ENCODE data around the gene NADK2.

The NADK2 gene

GRCh38 chr5:36270876-36271575 is 29.3 kb upstream of the NADK2 start:
- Histone ChIP-seq H3K4me3 (ENCODE audit: low read length) (no peak overlapping the region), H3K9me3 (ENCODE audit: insufficient read depth, low read depth, low read length) (no peaks in the 10 kb centered on the region), H3K27ac (ENCODE audit: low read depth, low read length) (no peak overlapping the region), H3K27me3 (ENCODE audit: insufficient read depth, low read length) (no peaks in the 10 kb centered on the region), H3K4me1 (ENCODE audit: insufficient read depth, low read length) (peaks cover 16% of the 10 kb centered on the region), H3K36me3 (ENCODE audit: insufficient read depth, low read length) (no peaks in the 10 kb centered on the region), H3K9ac (ENCODE audit: low read depth, low read length) (no peak overlapping the region)
- 98% methylated on average over 2 of the region's 3 CpGs for WGBS

- 85% methylated on average over 3 of the region's 3 CpGs for WGBS
These were observed 28.4 kb upstream of the NADK2 start for GRCh38 chr5:36270175-36270574.

GRCh38 chr5:36269478-36269877 is 27.8 kb upstream of the NADK2 start:
- Histone ChIP-seq H3K36me3 (ENCODE audit: insufficient read depth, low read length) (no peaks in the 10 kb centered on the region), H3K27me3 (ENCODE audit: insufficient read depth, low read length) (no peaks in the 10 kb centered on the region), H3K9ac (ENCODE audit: low read depth, low read length) (no peak overlapping the region), H3K27ac (ENCODE audit: low read depth, low read length) (no peak overlapping the region), H3K9me3 (ENCODE audit: insufficient read depth, low read depth, low read length) (no peaks in the 10 kb centered on the region), H3K4me3 (ENCODE audit: low read length) (no peak overlapping the region), H3K4me1 (ENCODE audit: insufficient read depth, low read length) (peaks cover 8% of the 10 kb centered on the region)

More at GRCh38 chr5:36270175-36270574, 28.4 kb upstream of the NADK2 start:
- Histone ChIP-seq H3K9ac (ENCODE audit: low read depth, low read length) (no peak overlapping the region), H3K36me3 (ENCODE audit: insufficient read depth, low read length) (no peaks in the 10 kb centered on the region), H3K27ac (ENCODE audit: low read depth, low read length) (no peak overlapping the region), H3K9me3 (ENCODE audit: insufficient read depth, low read depth, low read length) (no peaks in the 10 kb centered on the region), H3K4me1 (ENCODE audit: insufficient read depth, low read length) (peaks cover 15% of the 10 kb centered on the region), H3K27me3 (ENCODE audit: insufficient read depth, low read length) (no peaks in the 10 kb centered on the region), H3K4me3 (ENCODE audit: low read length) (no peak overlapping the region)

GRCh38 chr5:36267905-36268304 is 26.2 kb upstream of the NADK2 start:
- no peak overlapping the region for H3K27ac ChIP-seq (ENCODE audit: low read depth, low read length)
- 97% methylated on average over 3 of the region's 3 CpGs for WGBS
- no peaks in the 10 kb centered on the region for H3K36me3 ChIP-seq (ENCODE audit: insufficient read depth, low read length)
- no peak overlapping the region for H3K4me3 ChIP-seq (ENCODE audit: low read length)
- no peaks in the 10 kb centered on the region for H3K27me3 ChIP-seq (ENCODE audit: insufficient read depth, low read length)
- no peaks in the 10 kb centered on the region for H3K4me1 ChIP-seq (ENCODE audit: insufficient read depth, low read length)
- H3K9ac ChIP-seq (ENCODE audit: low read depth, low read length), result no peak overlapping the region
- no peaks in the 10 kb centered on the region for H3K9me3 ChIP-seq (ENCODE audit: insufficient read depth, low read depth, low read length)

- WGBS, result 90% methylated on average over 3 of the region's 4 CpGs
- Histone ChIP-seq H3K27ac (ENCODE audit: low read depth, low read length) (no peak overlapping the region), H3K36me3 (ENCODE audit: insufficient read depth, low read length) (no peaks in the 10 kb centered on the region), H3K27me3 (ENCODE audit: insufficient read depth, low read length) (no peaks in the 10 kb centered on the region), H3K9me3 (ENCODE audit: insufficient read depth, low read depth, low read length) (no peaks in the 10 kb centered on the region), H3K9ac (ENCODE audit: low read depth, low read length) (no peak overlapping the region), H3K4me3 (ENCODE audit: low read length) (no peak overlapping the region), H3K4me1 (ENCODE audit: insufficient read depth, low read length) (no peaks in the 10 kb centered on the region)
These were observed 22.6 kb upstream of the NADK2 start for GRCh38 chr5:36264202-36264760.

- no peak overlapping the region for H3K4me3 ChIP-seq (ENCODE audit: low read length)
- 94% methylated on average over 6 of the region's 6 CpGs for WGBS
These were observed 19.5 kb upstream of the NADK2 start for GRCh38 chr5:36261186-36261585.

GRCh38 chr5:36253575-36253974 is 11.8 kb upstream of the NADK2 start:
- Histone ChIP-seq H3K27me3 (ENCODE audit: insufficient read depth, low read length) (no peaks in the 10 kb centered on the region), H3K36me3 (ENCODE audit: insufficient read depth, low read length) (no peaks in the 10 kb centered on the region), H3K9ac (ENCODE audit: low read depth, low read length) (no peak overlapping the region), H3K27ac (ENCODE audit: low read depth, low read length) (no peak overlapping the region), H3K4me1 (ENCODE audit: insufficient read depth, low read length) (no peaks in the 10 kb centered on the region), H3K9me3 (ENCODE audit: insufficient read depth, low read depth, low read length) (no peaks in the 10 kb centered on the region), H3K4me3 (ENCODE audit: low read length) (no peak overlapping the region)
- 96% methylated on average over 2 of the region's 4 CpGs for WGBS

More at GRCh38 chr5:36261186-36261585, 19.5 kb upstream of the NADK2 start:
- no peaks in the 10 kb centered on the region for H3K4me1 ChIP-seq (ENCODE audit: insufficient read depth, low read length)
- no peaks in the 10 kb centered on the region for H3K27me3 ChIP-seq (ENCODE audit: insufficient read depth, low read length)
- no peaks in the 10 kb centered on the region for H3K36me3 ChIP-seq (ENCODE audit: insufficient read depth, low read length)
- H3K9me3 ChIP-seq (ENCODE audit: insufficient read depth, low read depth, low read length), result no peaks in the 10 kb centered on the region
- H3K27ac ChIP-seq (ENCODE audit: low read depth, low read length), result no peak overlapping the region
- no peak overlapping the region for H3K9ac ChIP-seq (ENCODE audit: low read depth, low read length)

- Histone ChIP-seq H3K36me3 (ENCODE audit: insufficient read depth, low read length) (no peaks in the 10 kb centered on the region), H3K27me3 (ENCODE audit: insufficient read depth, low read length) (no peaks in the 10 kb centered on the region)
These were observed 11.1 kb upstream of the NADK2 start for GRCh38 chr5:36252722-36253365.

GRCh38 chr5:36251218-36251617 is 9.5 kb upstream of the NADK2 start:
- no peaks in the 10 kb centered on the region for H3K4me1 ChIP-seq (ENCODE audit: insufficient read depth, low read length)
- no peak overlapping the region for H3K27ac ChIP-seq (ENCODE audit: low read depth, low read length)
- H3K4me3 ChIP-seq (ENCODE audit: low read length), result no peak overlapping the region

More at GRCh38 chr5:36252722-36253365, 11.1 kb upstream of the NADK2 start:
- Histone ChIP-seq H3K4me3 (ENCODE audit: low read length) (no peak overlapping the region), H3K4me1 (ENCODE audit: insufficient read depth, low read length) (no peaks in the 10 kb centered on the region), H3K27ac (ENCODE audit: low read depth, low read length) (no peak overlapping the region), H3K9ac (ENCODE audit: low read depth, low read length) (no peak overlapping the region), H3K9me3 (ENCODE audit: insufficient read depth, low read depth, low read length) (no peaks in the 10 kb centered on the region)
- 94% methylated on average over 3 of the region's 3 CpGs for WGBS

GRCh38 chr5:36250427-36250826 is 8.7 kb upstream of the NADK2 start:
- WGBS, result 89% methylated on average over 3 of the region's 4 CpGs
- no peaks in the 10 kb centered on the region for H3K9me3 ChIP-seq (ENCODE audit: insufficient read depth, low read depth, low read length)
- H3K27me3 ChIP-seq (ENCODE audit: insufficient read depth, low read length), result no peaks in the 10 kb centered on the region
- H3K36me3 ChIP-seq (ENCODE audit: insufficient read depth, low read length), result no peaks in the 10 kb centered on the region
- no peak overlapping the region for H3K27ac ChIP-seq (ENCODE audit: low read depth, low read length)
- H3K9ac ChIP-seq (ENCODE audit: low read depth, low read length), result no peak overlapping the region
- H3K4me3 ChIP-seq (ENCODE audit: low read length), result no peak overlapping the region
- H3K4me1 ChIP-seq (ENCODE audit: insufficient read depth, low read length), result no peaks in the 10 kb centered on the region

More at GRCh38 chr5:36251218-36251617, 9.5 kb upstream of the NADK2 start:
- Histone ChIP-seq H3K36me3 (ENCODE audit: insufficient read depth, low read length) (no peaks in the 10 kb centered on the region), H3K9me3 (ENCODE audit: insufficient read depth, low read depth, low read length) (no peaks in the 10 kb centered on the region), H3K27me3 (ENCODE audit: insufficient read depth, low read length) (no peaks in the 10 kb centered on the region), H3K9ac (ENCODE audit: low read depth, low read length) (no peak overlapping the region)
- WGBS, result 92% methylated on average over 3 of the region's 3 CpGs

- H3K9ac ChIP-seq (ENCODE audit: low read depth, low read length), result no peak overlapping the region
- no peak overlapping the region for H3K4me3 ChIP-seq (ENCODE audit: low read length)
- 0 out of 2 replicates have a peak, but pooled peaks cover 3% of the 10 kb centered on the region for H3K4me1 ChIP-seq (ENCODE audit: insufficient read depth, low read length)
- no peaks in the 10 kb centered on the region for H3K9me3 ChIP-seq (ENCODE audit: insufficient read depth, low read depth, low read length)
- peaks cover 10% of the 10 kb centered on the region for H3K27me3 ChIP-seq (ENCODE audit: insufficient read depth, low read length)
- H3K27ac ChIP-seq (ENCODE audit: low read depth, low read length), result no peak overlapping the region
- WGBS, result 92% methylated on average over 10 of the region's 10 CpGs
- no peaks in the 10 kb centered on the region for H3K36me3 ChIP-seq (ENCODE audit: insufficient read depth, low read length)
These were observed 4.5 kb upstream of the NADK2 start for GRCh38 chr5:36246036-36246800.

Measured in HUES64 (cell line).